ENCODE data around the gene PHGDH. TPM values are rescaled to one million over a fixed set of nuclear protein-coding genes. Genes with fewer than 3 reads are reported as not detected.

The PHGDH gene
- total RNA-seq, 1 experiment from 2014 or later, result 592 TPM

GRCh38 chr1:119700326-119700725 is 11.4 kb upstream of the PHGDH start:
- ATAC-seq (no peak), DNase-seq (ENCODE audit: low spot score) (no peak)
- peaks cover 27% of the 10 kb centered on the region for H3K36me3 Mint-ChIP-seq
- H3K4me1 Mint-ChIP-seq, result no peaks in the 10 kb centered on the region
- ChIA-PET POLR2A (no interaction called here), CTCF (interaction anchor here (1.4 kb wide), 1 partner anchor 12 kb away, joined by 3 read pairs; no protein-coding TSS in a partner anchor)
- peaks cover 21% of the 10 kb centered on the region for H3K27me3 Mint-ChIP-seq (ENCODE audit: low read depth)
- TF ChIP-seq, protein P1, sequence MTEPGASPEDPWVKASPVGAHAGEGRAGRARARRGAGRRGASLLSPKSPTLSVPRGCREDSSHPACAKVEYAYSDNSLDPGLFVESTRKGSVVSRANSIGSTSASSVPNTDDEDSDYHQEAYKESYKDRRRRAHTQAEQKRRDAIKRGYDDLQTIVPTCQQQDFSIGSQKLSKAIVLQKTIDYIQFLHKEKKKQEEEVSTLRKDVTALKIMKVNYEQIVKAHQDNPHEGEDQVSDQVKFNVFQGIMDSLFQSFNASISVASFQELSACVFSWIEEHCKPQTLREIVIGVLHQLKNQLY (CRISPR knock-in tag; IDR thresholded peaks at IDR 0.05), result no peak
- TF ChIP-seq PRDM15 (CRISPR knock-in tag; IDR thresholded peaks at IDR 0.05) (no peak), ZNF512 (CRISPR knock-in tag; IDR thresholded peaks at IDR 0.05; ENCODE audit: borderline replicate concordance) (no peak), SMAD4 (CRISPR knock-in tag; IDR thresholded peaks at IDR 0.05) (no peak), ZNF121 (CRISPR knock-in tag; IDR thresholded peaks at IDR 0.05) (no peak), NFE2L1 (CRISPR knock-in tag; IDR thresholded peaks at IDR 0.05) (no peak), JUN (CRISPR knock-in tag; IDR thresholded peaks at IDR 0.05) (no peak), FOXK1 (CRISPR knock-in tag; IDR thresholded peaks at IDR 0.05) (no peak), FOXJ3 (CRISPR knock-in tag; IDR thresholded peaks at IDR 0.05; ENCODE audit: borderline replicate concordance) (no peak), ZNF232 (CRISPR knock-in tag; IDR thresholded peaks at IDR 0.05) (no peak), SP1 (CRISPR knock-in tag; conservative IDR thresholded peaks at IDR 0.05) (no peak), RELA (CRISPR knock-in tag; IDR thresholded peaks at IDR 0.05; ENCODE audit: borderline replicate concordance) (no peak), MXD4 (CRISPR knock-in tag; IDR thresholded peaks at IDR 0.05; ENCODE audit: borderline replicate concordance) (no peak), PREB (CRISPR knock-in tag; IDR thresholded peaks at IDR 0.05; ENCODE audit: borderline replicate concordance) (no peak), ZNF317 (CRISPR knock-in tag; IDR thresholded peaks at IDR 0.05; ENCODE audit: borderline replicate concordance, low read depth) (no peak), CDX4 (CRISPR knock-in tag; IDR thresholded peaks at IDR 0.05; ENCODE audit: borderline replicate concordance) (no peak), ZNF396 (CRISPR knock-in tag; IDR thresholded peaks at IDR 0.05; ENCODE audit: borderline replicate concordance) (no peak)
- TF ChIP-seq, protein P2, sequence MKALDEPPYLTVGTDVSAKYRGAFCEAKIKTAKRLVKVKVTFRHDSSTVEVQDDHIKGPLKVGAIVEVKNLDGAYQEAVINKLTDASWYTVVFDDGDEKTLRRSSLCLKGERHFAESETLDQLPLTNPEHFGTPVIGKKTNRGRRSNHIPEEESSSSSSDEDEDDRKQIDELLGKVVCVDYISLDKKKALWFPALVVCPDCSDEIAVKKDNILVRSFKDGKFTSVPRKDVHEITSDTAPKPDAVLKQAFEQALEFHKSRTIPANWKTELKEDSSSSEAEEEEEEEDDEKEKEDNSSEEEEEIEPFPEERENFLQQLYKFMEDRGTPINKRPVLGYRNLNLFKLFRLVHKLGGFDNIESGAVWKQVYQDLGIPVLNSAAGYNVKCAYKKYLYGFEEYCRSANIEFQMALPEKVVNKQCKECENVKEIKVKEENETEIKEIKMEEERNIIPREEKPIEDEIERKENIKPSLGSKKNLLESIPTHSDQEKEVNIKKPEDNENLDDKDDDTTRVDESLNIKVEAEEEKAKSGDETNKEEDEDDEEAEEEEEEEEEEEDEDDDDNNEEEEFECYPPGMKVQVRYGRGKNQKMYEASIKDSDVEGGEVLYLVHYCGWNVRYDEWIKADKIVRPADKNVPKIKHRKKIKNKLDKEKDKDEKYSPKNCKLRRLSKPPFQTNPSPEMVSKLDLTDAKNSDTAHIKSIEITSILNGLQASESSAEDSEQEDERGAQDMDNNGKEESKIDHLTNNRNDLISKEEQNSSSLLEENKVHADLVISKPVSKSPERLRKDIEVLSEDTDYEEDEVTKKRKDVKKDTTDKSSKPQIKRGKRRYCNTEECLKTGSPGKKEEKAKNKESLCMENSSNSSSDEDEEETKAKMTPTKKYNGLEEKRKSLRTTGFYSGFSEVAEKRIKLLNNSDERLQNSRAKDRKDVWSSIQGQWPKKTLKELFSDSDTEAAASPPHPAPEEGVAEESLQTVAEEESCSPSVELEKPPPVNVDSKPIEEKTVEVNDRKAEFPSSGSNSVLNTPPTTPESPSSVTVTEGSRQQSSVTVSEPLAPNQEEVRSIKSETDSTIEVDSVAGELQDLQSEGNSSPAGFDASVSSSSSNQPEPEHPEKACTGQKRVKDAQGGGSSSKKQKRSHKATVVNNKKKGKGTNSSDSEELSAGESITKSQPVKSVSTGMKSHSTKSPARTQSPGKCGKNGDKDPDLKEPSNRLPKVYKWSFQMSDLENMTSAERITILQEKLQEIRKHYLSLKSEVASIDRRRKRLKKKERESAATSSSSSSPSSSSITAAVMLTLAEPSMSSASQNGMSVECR (CRISPR knock-in tag; IDR thresholded peaks at IDR 0.05; ENCODE audit: borderline replicate concordance), result no peak
- TF ChIP-seq, protein P3, sequence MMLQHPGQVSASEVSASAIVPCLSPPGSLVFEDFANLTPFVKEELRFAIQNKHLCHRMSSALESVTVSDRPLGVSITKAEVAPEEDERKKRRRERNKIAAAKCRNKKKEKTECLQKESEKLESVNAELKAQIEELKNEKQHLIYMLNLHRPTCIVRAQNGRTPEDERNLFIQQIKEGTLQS (CRISPR knock-in tag; conservative IDR thresholded peaks at IDR 0.05), result no peak
- no peak overlapping the region for H3K27ac Mint-ChIP-seq
- H3K4me3 Mint-ChIP-seq, result no peak overlapping the region
- H3K9me3 Mint-ChIP-seq, result peaks cover 40% of the 10 kb centered on the region
